ENCODE measurements around the gene NKPD1. TPM values are rescaled to one million over a fixed set of nuclear protein-coding genes. Genes with fewer than 3 reads are reported as not detected.

The NKPD1 gene
- total and polyA plus RNA-seq, 10 of the 15 experiments (the other 5 are each of a cell fraction or from before 2014, with no cell fraction given), result 0.05 to 0.18 (median 0.06) TPM; not detected in 7

DNA sequence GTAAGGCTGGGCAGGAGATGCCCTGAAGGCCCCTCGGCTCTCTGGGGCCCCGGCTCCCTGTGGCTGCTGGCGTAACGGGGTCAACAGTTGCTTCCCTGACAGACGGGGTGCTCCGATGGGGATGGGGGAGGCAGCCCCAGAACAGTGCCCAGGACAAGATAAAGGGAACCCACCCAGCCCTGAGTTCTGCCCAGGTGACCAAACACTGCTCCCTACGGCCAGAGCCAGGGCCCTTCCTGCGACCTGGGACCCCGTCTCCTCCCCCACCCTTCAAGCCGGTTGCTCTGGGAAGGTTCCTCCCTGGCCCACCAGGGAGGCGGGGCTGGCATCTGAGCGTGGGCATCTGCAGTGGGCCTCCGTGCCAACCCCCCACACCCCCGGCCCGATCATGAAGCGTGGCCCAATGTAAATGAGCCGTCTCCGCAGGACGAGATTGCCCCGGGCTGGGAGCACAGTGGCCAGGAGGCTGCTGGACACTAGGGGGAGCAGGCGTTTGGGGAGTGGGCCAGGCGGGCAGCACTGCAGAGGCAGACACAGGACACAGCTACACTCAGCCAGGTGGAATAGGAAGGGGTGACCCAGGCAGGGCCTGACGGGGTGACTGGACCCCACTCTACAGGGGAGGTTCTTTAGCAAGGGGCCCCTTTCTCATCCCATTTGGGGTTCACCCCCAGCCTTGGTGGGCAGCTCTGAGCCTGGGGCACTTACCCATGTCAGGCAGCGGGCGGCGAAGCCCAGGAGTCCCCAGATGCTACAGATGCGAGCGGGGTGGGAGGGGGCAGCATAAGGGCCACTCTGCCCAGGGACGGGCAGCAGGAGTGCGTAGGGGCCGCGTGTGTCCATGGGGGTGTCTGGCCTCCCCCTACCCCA, 1.2 kb upstream of the NKPD1 start (continued):
- TF ChIP-seq SRF (IDR thresholded peaks at IDR 0.05; ENCODE audit: low read depth in 2 of 2, low read length in 2 of 2) (no peak), ZNF274 (IDR thresholded peaks at IDR 0.05; ENCODE audit: insufficient read depth, insufficient read length) (no peak), HDGF (IDR thresholded peaks at IDR 0.05) (no peak), CEBPB (IDR thresholded peaks at IDR 0.05; ENCODE audit: borderline replicate concordance in 1 of 2, low read depth in 2 of 2, low read length in 2 of 2) (no peak), ETV6 (conservative IDR thresholded peaks at IDR 0.05 in 1 of 2, IDR thresholded peaks at IDR 0.05 in 1 of 2; ENCODE audit: borderline replicate concordance in 1 of 2, low read depth in 1 of 2) (no peak), EZH2 (IDR thresholded peaks at IDR 0.05; ENCODE audit: borderline replicate concordance, control insufficient read depth, low read depth, low read length) (no peak), POLR2A (IDR thresholded peaks at IDR 0.05; ENCODE audit: low read depth, low read length) (no peak)
- TF ChIP-seq, protein P1, sequence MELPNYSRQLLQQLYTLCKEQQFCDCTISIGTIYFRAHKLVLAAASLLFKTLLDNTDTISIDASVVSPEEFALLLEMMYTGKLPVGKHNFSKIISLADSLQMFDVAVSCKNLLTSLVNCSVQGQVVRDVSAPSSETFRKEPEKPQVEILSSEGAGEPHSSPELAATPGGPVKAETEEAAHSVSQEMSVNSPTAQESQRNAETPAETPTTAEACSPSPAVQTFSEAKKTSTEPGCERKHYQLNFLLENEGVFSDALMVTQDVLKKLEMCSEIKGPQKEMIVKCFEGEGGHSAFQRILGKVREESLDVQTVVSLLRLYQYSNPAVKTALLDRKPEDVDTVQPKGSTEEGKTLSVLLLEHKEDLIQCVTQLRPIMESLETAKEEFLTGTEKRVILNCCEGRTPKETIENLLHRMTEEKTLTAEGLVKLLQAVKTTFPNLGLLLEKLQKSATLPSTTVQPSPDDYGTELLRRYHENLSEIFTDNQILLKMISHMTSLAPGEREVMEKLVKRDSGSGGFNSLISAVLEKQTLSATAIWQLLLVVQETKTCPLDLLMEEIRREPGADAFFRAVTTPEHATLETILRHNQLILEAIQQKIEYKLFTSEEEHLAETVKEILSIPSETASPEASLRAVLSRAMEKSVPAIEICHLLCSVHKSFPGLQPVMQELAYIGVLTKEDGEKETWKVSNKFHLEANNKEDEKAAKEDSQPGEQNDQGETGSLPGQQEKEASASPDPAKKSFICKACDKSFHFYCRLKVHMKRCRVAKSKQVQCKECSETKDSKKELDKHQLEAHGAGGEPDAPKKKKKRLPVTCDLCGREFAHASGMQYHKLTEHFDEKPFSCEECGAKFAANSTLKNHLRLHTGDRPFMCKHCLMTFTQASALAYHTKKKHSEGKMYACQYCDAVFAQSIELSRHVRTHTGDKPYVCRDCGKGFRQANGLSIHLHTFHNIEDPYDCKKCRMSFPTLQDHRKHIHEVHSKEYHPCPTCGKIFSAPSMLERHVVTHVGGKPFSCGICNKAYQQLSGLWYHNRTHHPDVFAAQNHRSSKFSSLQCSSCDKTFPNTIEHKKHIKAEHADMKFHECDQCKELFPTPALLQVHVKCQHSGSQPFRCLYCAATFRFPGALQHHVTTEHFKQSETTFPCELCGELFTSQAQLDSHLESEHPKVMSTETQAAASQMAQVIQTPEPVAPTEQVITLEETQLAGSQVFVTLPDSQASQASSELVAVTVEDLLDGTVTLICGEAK (IDR thresholded peaks at IDR 0.05; ENCODE audit: borderline replicate concordance), result no peak
